Mucosa of descending colon (tissue), 3 donors: Measurements from ENCODE around the gene KRT12. TPM values are rescaled to one million over a fixed set of nuclear protein-coding genes. Genes with fewer than 3 reads are reported as not detected.

ENCODE experiments used
- ATAC-seq: fragments of 200-7000 bp; cut with Tn5 transposase; one replicate; pipeline ENCODE4 v1.9.1; 2020; ENCODE audit warnings: mild to moderate bottlenecking, moderate library complexity
- DNase-seq, 3 donors: peaks; one replicate each; pipeline ENCODE4 v3.0.0-alpha.2; 2020
- H3K36me3 ChIP-seq: fragments of 200-600 bp; one replicate; pipeline ENCODE4 v1.8.0; 2021; ENCODE audit warnings: low read depth, mild to moderate bottlenecking
- H3K4me1 ChIP-seq: fragments of 200-600 bp; one replicate; pipeline ENCODE4 v1.8.0; 2021; ENCODE audit warnings: low read depth, mild to moderate bottlenecking
- H3K4me3 ChIP-seq: fragments of 200-600 bp; one replicate; pipeline ENCODE4 v1.8.0; 2021; ENCODE audit warnings: mild to moderate bottlenecking
- H3K9me3 ChIP-seq: fragments of 200-600 bp; one replicate; pipeline ENCODE4 v1.8.0; 2021; ENCODE audit warnings: mild to moderate bottlenecking
- CTCF ChIP-seq: fragments of 200-600 bp; IDR thresholded peaks from one replicate; pipeline ENCODE4 v1.8.0; 2022; ENCODE audit warnings: antibody characterized with exemption, mild to moderate bottlenecking
- intact Hi-C, 2 donors: fragments of 100-400 bp; cut with DNase I in 1 of 2; cut with micrococcal nuclease in 1 of 2; formaldehyde crosslinking; loops; one replicate each; pipeline versions ENCODE4 v1.11.0 to v1.11.1; 2022; cut with DNase I, micrococcal nuclease
- total RNA-seq, 3 donors: library from RNA; stranded (reverse); fragmentation: NEBNext Ultra II Directional in 2 of 3; extraction: Animal tissue kit (Norgen Biotek cat#: 25700) in 2 of 3; gene quantifications; one replicate each; pipeline versions ENCODE4 v1.2.1 to v1.2.4, GENCODE V29; 2021 to 2023
- donor health status: DM: no; HTN: no; CAD: no; lungs with moderate emphysema.
- donor health status: DM: no; HTN: no; CAD: no.
- donor health status: DM: no; HTN: yes; CAD: no.

Gene KRT12
- total RNA-seq, 3 donors from 2014 or later = 0.80 to 6.0 (median 2.5) TPM

- Histone ChIP-seq H3K4me3 (no peak overlapping the region), H3K36me3 (no peaks in the 10 kb centered on the region), H3K4me1 (peaks cover 13% of the 10 kb centered on the region), H3K9me3 (no peaks in the 10 kb centered on the region)
- intact Hi-C loops = no loop called here
- TF ChIP-seq CTCF = no peak
- ATAC-seq (no peak), DNase-seq (no peak)
These were observed 30.0 kb upstream of the KRT12 start for GRCh38 chr17:40896916-40897455.

GRCh38 chr17:40895106-40895730 lies 28.2 kb upstream of the KRT12 start:
- no peak for TF ChIP-seq CTCF
- ATAC-seq = no peak
- peaks cover under 1% of the 10 kb centered on the region for H3K4me1 ChIP-seq

GRCh38 chr17:40888196-40888720 lies 21.2 kb upstream of the KRT12 start:
- intact Hi-C loops = no loop called here
- ATAC-seq (no peak), DNase-seq (no peak)
- H3K4me1 ChIP-seq = no peaks in the 10 kb centered on the region
- H3K9me3 ChIP-seq = no peaks in the 10 kb centered on the region
- H3K36me3 ChIP-seq = no peaks in the 10 kb centered on the region
- H3K4me3 ChIP-seq = no peak overlapping the region
- TF ChIP-seq CTCF = no peak

More at GRCh38 chr17:40895106-40895730, 28.2 kb upstream of the KRT12 start:
- no peak overlapping the region for H3K4me3 ChIP-seq
- intact Hi-C loops = no loop called here
- H3K36me3 ChIP-seq = no peaks in the 10 kb centered on the region
- H3K9me3 ChIP-seq = no peaks in the 10 kb centered on the region
- DNase-seq = no peak

- H3K4me3 ChIP-seq = no peak overlapping the region
- no peaks in the 10 kb centered on the region for H3K9me3 ChIP-seq
- H3K36me3 ChIP-seq = no peaks in the 10 kb centered on the region
- TF ChIP-seq CTCF = no peak
- intact Hi-C loops = no loop called here
- DNase-seq (no peak), ATAC-seq (peak; percentile 14)
- peaks cover 4% of the 10 kb centered on the region for H3K4me1 ChIP-seq
These were observed 19.1 kb upstream of the KRT12 start for GRCh38 chr17:40886090-40886489.

- Histone ChIP-seq H3K9me3 (no peaks in the 10 kb centered on the region), H3K4me3 (peak within 1 kb of the TSS; percentile 12), H3K36me3 (no peaks in the 10 kb centered on the region), H3K4me1 (peaks cover 4% of the 10 kb centered on the region)
- intact Hi-C loops = no loop called here
- DNase-seq = peak; percentile 57 to 60 (median 58)
- TF ChIP-seq CTCF = no peak
- ATAC-seq = peak; percentile 87
These were observed 17.9 kb upstream of the KRT12 start, which contains the start of gene KRT20 for GRCh38 chr17:40884708-40885512. TSS of gene KRT20 (minus strand) at chr17:40885242. CDS start at chr17:40885185, 57 bp downstream.
